ENCODE data around the gene STRN3.
A peak's percentile ranks its signal among the peaks of the same experiment; 100 is the strongest.

The STRN3 gene

GRCh38 chr14:30988509-30988908 lies 37.7 kb downstream of the STRN3 start:
- ATAC-seq: peak; percentile 63
- TF ChIP-seq ZFP30 (CRISPR knock-in tag; IDR thresholded peaks at IDR 0.05) (no peak), ISL1 (CRISPR knock-in tag; IDR thresholded peaks at IDR 0.05) (no peak), ZNF565 (CRISPR knock-in tag; conservative IDR thresholded peaks at IDR 0.05; ENCODE audit: low read depth) (no peak), RARB (CRISPR knock-in tag; IDR thresholded peaks at IDR 0.05) (no peak), TSHZ2 (CRISPR knock-in tag; IDR thresholded peaks at IDR 0.05) (no peak), ZC3H10 (CRISPR knock-in tag; IDR thresholded peaks at IDR 0.05) (no peak), ARNTL (CRISPR knock-in tag; IDR thresholded peaks at IDR 0.05; ENCODE audit: borderline replicate concordance, low read depth) (no peak), GLIS3 (CRISPR knock-in tag; IDR thresholded peaks at IDR 0.05) (no peak), BACH2 (CRISPR knock-in tag; IDR thresholded peaks at IDR 0.05; ENCODE audit: borderline replicate concordance) (no peak), PATZ1 (CRISPR knock-in tag; IDR thresholded peaks at IDR 0.05; ENCODE audit: borderline replicate concordance) (no peak), TOX (CRISPR knock-in tag; IDR thresholded peaks at IDR 0.05; ENCODE audit: borderline replicate concordance) (no peak), ZNF70 (CRISPR knock-in tag; IDR thresholded peaks at IDR 0.05) (no peak), ESRRG (CRISPR knock-in tag; IDR thresholded peaks at IDR 0.05) (no peak), SNAI2 (CRISPR knock-in tag; IDR thresholded peaks at IDR 0.05) (no peak), TCF4 (CRISPR knock-in tag; IDR thresholded peaks at IDR 0.05; ENCODE audit: borderline replicate concordance) (no peak)

- ATAC-seq: no peak
- no peak for TF ChIP-seq TOX (CRISPR knock-in tag; IDR thresholded peaks at IDR 0.05; ENCODE audit: borderline replicate concordance)
- TF ChIP-seq ZNF70 (CRISPR knock-in tag; IDR thresholded peaks at IDR 0.05): no peak
- no peak for TF ChIP-seq ISL1 (CRISPR knock-in tag; IDR thresholded peaks at IDR 0.05)
- TF ChIP-seq PATZ1 (CRISPR knock-in tag; IDR thresholded peaks at IDR 0.05; ENCODE audit: borderline replicate concordance): no peak
- TF ChIP-seq ZFP30 (CRISPR knock-in tag; IDR thresholded peaks at IDR 0.05): no peak
- TF ChIP-seq TCF4 (CRISPR knock-in tag; IDR thresholded peaks at IDR 0.05; ENCODE audit: borderline replicate concordance): no peak
- no peak for TF ChIP-seq CREB5 (CRISPR knock-in tag; IDR thresholded peaks at IDR 0.05; ENCODE audit: low read depth)
- no peak for TF ChIP-seq OSR1 (CRISPR knock-in tag; IDR thresholded peaks at IDR 0.05)
- no peak for TF ChIP-seq ZFP3 (CRISPR knock-in tag; IDR thresholded peaks at IDR 0.05)
- TF ChIP-seq POU6F1 (CRISPR knock-in tag; IDR thresholded peaks at IDR 0.05; ENCODE audit: borderline replicate concordance, low read depth): no peak
- no peak for TF ChIP-seq TSHZ2 (CRISPR knock-in tag; IDR thresholded peaks at IDR 0.05)
- no peak for TF ChIP-seq GLIS3 (CRISPR knock-in tag; IDR thresholded peaks at IDR 0.05)
Observed at GRCh38 chr14:30985796-30986195, 40.4 kb downstream of the STRN3 start.

All from SK-N-SH treated with all-trans-retinoic acid at 6 μM for 48 hours (cell line).